Thyroid gland (tissue), 4 donors: ENCODE results near the gene EXOC1. TPM values are rescaled to one million over a fixed set of nuclear protein-coding genes. Genes with fewer than 3 reads are reported as not detected.

Experiments
- DNase-seq, 2 donors: peaks; one replicate each; pipeline ENCODE4 v3.0.0-alpha.2; 2019
- H3K27ac ChIP-seq, 3 donors: fragments of 200-600 bp; sonication (generic); 1 replicate in 2 of 3; 2 replicates in 1 of 3; pipeline ENCODE4 v1.5.1; 2016 to 2019; ENCODE audit warnings: mild to moderate bottlenecking in 1 of 3, moderate library complexity in 1 of 3
- H3K27me3 ChIP-seq: fragments of 200-600 bp; sonication (generic); one replicate; pipeline ENCODE4 v1.5.1; 2019
- H3K36me3 ChIP-seq, 2 donors: fragments of 200-600 bp; sonication (generic); one replicate each; pipeline ENCODE4 v1.5.1; 2016 to 2019
- H3K4me1 ChIP-seq, 2 donors: fragments of 200-600 bp; sonication (generic); one replicate each; pipeline ENCODE4 v1.5.1; 2017 to 2019
- H3K4me3 ChIP-seq, 3 donors: fragments of 200-600 bp; sonication (generic); replicated peaks in 1 of 3; 1 replicate in 2 of 3; 2 replicates in 1 of 3; pipeline ENCODE4 v1.5.1; 2016; ENCODE audit warnings: mild to moderate bottlenecking in 1 of 3
- H3K9me3 ChIP-seq: fragments of 200-600 bp; sonication (generic); one replicate; pipeline ENCODE4 v1.5.1; 2017
- POLR2A ChIP-seq, 2 donors: fragments of 450-650 bp; IDR thresholded peaks; one replicate each; pipeline ENCODE4 v1.6.1; 2017; ENCODE audit warnings: antibody characterized with exemption in 2 of 2, mild to moderate bottlenecking in 2 of 2, moderate library complexity in 1 of 2
- WGBS, 2 donors: methylation state at CpG; one replicate each; pipeline ENCODE4 v1.1.5; 2017; 5-methylcytosine and 5-hydroxymethylcytosine counted together
- intact Hi-C: fragments of 100-400 bp; cut with DNase I; formaldehyde crosslinking; loops from one replicate; pipeline ENCODE4 v1.15.1; 2023
- total RNA-seq, 4 donors: library from RNA; depleted of rRNA; stranded (reverse); fragments of >200 nt; gene quantifications; one replicate each; pipeline ENCODE4 v1.2.3, GENCODE V29; 2016
- TF ChIP-seq, protein P1 (sequence below), 6 experiments: fragments of 200-600 bp in 3 of 6; fragments of 450-650 bp in 3 of 6; sonication (generic) in 3 of 6; IDR thresholded peaks; one replicate each; pipeline ENCODE4 v1.5.1; 2016 to 2019; ENCODE audit warnings: antibody characterized with exemption in 6 of 6, mild to moderate bottlenecking in 2 of 6, inconsistent platforms in 1 of 6, moderate library complexity in 1 of 6

The EXOC1 gene
- total RNA-seq, 4 donors from 2014 or later, result 32.9 to 38.3 (median 34.5) TPM

DNA sequence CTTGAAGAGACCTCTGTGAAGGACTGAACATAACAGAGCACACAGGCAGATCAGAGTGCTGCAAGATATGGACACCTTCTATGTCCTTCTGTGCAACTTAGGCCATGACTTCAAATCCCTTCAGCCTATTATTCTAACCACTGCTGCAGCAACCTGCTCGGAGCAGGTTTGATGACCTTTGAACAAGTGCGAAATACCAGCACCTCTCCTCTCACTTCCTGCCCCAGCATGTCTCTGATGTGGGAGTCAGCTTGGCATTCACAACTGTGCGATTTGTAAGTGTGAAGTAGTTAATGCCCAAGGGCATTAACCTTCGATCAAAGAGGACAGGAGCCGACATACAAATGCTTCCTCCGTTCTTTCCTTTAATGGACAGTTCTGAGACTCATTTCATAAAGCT, 1.6 kb upstream of the EXOC1 start:
- WGBS, 2 donors, result 76 to 79% methylated on average over 6 of the region's 6 CpGs
- no peak for DNase-seq
- intact Hi-C loops, result no loop called here

DNA sequence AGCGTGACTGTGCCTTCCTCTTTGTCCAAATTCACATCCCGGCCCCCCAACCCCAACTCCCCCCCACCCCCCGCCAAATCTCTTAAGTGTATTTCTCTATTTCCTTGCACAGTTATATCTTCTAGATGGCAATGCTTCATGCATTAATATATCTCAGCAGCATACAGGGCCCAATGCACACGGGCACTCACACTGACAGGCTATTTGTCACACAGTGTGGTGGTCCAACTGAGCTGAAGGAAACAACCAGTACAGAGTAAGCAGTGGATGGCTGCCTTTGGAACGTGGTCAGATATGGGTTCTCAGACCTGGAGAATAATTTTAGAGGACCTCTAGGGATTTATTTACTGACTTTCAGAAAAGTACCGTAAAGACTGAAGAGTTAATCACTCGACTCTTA, 681 bp downstream of the EXOC1 start:
- H3K4me3 ChIP-seq, result peak overlapping the region; percentile 63 to 97 (median 94)
- no peak for DNase-seq
- 20 to 22% methylated on average over 7 of the region's 7 CpGs for WGBS, 2 donors
- H3K36me3 ChIP-seq, result no peaks in the 10 kb centered on the region
- TF ChIP-seq, protein P1, sequence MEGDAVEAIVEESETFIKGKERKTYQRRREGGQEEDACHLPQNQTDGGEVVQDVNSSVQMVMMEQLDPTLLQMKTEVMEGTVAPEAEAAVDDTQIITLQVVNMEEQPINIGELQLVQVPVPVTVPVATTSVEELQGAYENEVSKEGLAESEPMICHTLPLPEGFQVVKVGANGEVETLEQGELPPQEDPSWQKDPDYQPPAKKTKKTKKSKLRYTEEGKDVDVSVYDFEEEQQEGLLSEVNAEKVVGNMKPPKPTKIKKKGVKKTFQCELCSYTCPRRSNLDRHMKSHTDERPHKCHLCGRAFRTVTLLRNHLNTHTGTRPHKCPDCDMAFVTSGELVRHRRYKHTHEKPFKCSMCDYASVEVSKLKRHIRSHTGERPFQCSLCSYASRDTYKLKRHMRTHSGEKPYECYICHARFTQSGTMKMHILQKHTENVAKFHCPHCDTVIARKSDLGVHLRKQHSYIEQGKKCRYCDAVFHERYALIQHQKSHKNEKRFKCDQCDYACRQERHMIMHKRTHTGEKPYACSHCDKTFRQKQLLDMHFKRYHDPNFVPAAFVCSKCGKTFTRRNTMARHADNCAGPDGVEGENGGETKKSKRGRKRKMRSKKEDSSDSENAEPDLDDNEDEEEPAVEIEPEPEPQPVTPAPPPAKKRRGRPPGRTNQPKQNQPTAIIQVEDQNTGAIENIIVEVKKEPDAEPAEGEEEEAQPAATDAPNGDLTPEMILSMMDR (IDR thresholded peaks at IDR 0.05), result no peak
- no peak for TF ChIP-seq POLR2A (IDR thresholded peaks at IDR 0.05)
- H3K27ac ChIP-seq, result peak overlapping the region in 2 of 3 donors; percentile 70 to 76
- intact Hi-C loops, result no loop called here
- no peaks in the 10 kb centered on the region for H3K9me3 ChIP-seq
- H3K27me3 ChIP-seq, result no peaks in the 10 kb centered on the region
- H3K4me1 ChIP-seq, result peaks cover 0 to 11% of the 10 kb centered on the region in 2 donors

More for the DNA sequence above, 1.6 kb upstream of the EXOC1 start:
- no peak for TF ChIP-seq POLR2A (IDR thresholded peaks at IDR 0.05)
- TF ChIP-seq, protein P1 (IDR thresholded peaks at IDR 0.05), result no peak
- no peaks in the 10 kb centered on the region for H3K27me3 ChIP-seq
- no peaks in the 10 kb centered on the region for H3K36me3 ChIP-seq
- peaks cover 0 to 11% of the 10 kb centered on the region in 2 donors for H3K4me1 ChIP-seq
- no peak overlapping the region for H3K27ac ChIP-seq
- H3K4me3 ChIP-seq, result no peak overlapping the region
- no peaks in the 10 kb centered on the region for H3K9me3 ChIP-seq

DNA sequence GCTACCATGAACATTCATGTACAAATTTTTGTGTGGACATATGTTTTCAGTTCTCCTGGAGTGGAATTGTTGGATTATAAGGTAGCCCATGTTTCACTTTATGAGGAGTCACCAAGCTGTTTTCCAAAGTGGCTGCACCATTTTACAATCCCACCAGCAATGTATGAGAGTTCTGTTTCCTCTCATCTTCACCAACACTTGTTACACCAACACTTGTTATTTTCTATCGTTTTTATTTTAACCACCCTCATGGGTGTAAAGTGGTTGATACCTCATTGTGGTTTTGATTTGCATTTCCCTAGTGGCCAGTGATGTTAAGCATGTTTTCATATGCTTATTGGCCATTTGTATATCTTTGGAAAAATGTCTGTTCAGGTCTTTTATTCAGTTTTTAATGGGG, 4.1 kb downstream of the EXOC1 start:
- Histone ChIP-seq H3K36me3 (peaks cover 5 to 11% of the 10 kb centered on the region in 2 donors), H3K4me1 (peaks cover 0 to 11% of the 10 kb centered on the region in 2 donors), H3K27ac (no peak overlapping the region), H3K4me3 (no peak overlapping the region), H3K27me3 (no peaks in the 10 kb centered on the region), H3K9me3 (no peaks in the 10 kb centered on the region)
- 87 to 93% methylated on average over 1 of the region's 1 CpG for WGBS, 2 donors
- intact Hi-C loops, result no loop called here
- no peak for TF ChIP-seq POLR2A (IDR thresholded peaks at IDR 0.05)
- TF ChIP-seq, protein P1 (IDR thresholded peaks at IDR 0.05), result no peak
- DNase-seq, result no peak

DNA sequence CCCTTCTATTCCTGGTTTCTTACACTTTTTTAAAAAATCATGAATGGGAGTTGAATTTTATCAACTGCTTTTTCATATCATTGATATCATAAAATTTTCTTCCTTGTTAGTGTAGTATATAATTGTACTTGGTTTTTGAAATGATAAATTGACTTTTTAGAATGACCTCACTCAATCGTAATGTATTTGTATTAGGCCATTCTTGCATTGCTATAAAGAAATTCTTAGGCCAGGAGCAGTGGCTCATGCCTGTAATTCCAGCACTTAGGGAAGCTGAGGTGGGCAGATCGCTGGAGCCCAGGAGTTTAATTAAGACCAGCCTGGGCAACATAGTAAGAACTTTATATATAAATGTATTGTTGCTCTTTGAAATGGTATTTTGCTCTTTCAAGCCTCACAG, 6.3 kb downstream of the EXOC1 start:
- H3K36me3 ChIP-seq, result peaks cover 7 to 11% of the 10 kb centered on the region in 2 donors
- WGBS, 2 donors, result 70 to 73% methylated on average over 2 of the region's 2 CpGs
- no peak for DNase-seq
- no peak overlapping the region for H3K27ac ChIP-seq
- no peak overlapping the region for H3K4me3 ChIP-seq
- no peaks in the 10 kb centered on the region for H3K9me3 ChIP-seq
- TF ChIP-seq, protein P1 (IDR thresholded peaks at IDR 0.05), result no peak
- no peak for TF ChIP-seq POLR2A (IDR thresholded peaks at IDR 0.05)
- H3K4me1 ChIP-seq, result peaks cover 0 to 2% of the 10 kb centered on the region in 2 donors
- intact Hi-C loops, result no loop called here
- no peaks in the 10 kb centered on the region for H3K27me3 ChIP-seq

DNA sequence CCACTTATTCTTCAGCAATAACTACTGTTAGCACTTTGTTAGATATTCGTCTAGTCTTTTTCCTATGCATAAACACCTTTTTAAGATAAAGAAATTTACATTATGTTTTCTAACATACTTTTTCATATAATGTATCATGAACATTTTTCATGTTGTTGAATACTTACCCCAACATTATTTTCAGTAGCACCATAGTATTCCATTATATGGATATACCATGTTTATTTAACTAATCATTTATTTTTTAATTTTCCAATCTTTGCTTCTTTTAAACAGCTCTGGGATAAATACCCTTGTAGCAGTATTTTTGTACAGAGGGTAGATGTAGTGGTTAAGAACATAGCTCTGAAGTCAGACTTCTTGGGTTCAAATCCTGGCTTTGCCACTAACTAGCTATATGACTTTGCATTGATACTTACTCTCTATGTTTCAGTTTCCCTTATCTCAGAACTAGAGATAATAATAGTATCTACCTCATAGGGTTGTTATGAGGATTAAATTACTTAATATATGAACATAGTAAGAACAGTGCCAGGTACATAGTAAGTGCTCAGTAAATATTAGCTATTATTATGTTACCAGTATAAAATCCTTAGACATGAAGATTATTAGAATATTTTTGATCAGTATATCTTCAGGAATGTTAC, 11.3 kb downstream of the EXOC1 start:
- no peak for DNase-seq
- TF ChIP-seq POLR2A (IDR thresholded peaks at IDR 0.05), result no peak
- TF ChIP-seq, protein P1 (IDR thresholded peaks at IDR 0.05), result no peak
- Histone ChIP-seq H3K4me3 (no peak overlapping the region), H3K27me3 (no peaks in the 10 kb centered on the region), H3K27ac (no peak overlapping the region), H3K36me3 (peaks cover 16 to 20% of the 10 kb centered on the region in 2 donors), H3K4me1 (no peaks in the 10 kb centered on the region), H3K9me3 (no peaks in the 10 kb centered on the region)
- 96 to 99% methylated on average over 1 of the region's 1 CpG for WGBS, 2 donors
- intact Hi-C loops, result loop anchor here (5.0 kb wide), 1 partner anchor 517 kb away; the partner anchor contains the start of gene SRD5A3
